Ascending aorta (tissue), 2 donors: Measurements from ENCODE around the gene YKT6. TPM values are rescaled to one million over a fixed set of nuclear protein-coding genes. Genes with fewer than 3 reads are reported as not detected.

ENCODE experiments used
- DNase-seq, 2 donors: peaks; one replicate each; pipeline ENCODE4 v3.0.0-alpha.2; 2019; ENCODE audit warnings: low spot score in 2 of 2
- H3K27ac ChIP-seq, 2 donors: fragments of 200-600 bp; sonication (generic); one replicate each; pipeline ENCODE4 v1.5.1; 2016 to 2017; ENCODE audit warnings: mild to moderate bottlenecking in 1 of 2
- H3K27me3 ChIP-seq: fragments of 200-600 bp; sonication (generic); one replicate; pipeline ENCODE4 v1.5.1; 2017
- H3K36me3 ChIP-seq, 2 donors: fragments of 200-600 bp; sonication (generic); one replicate each; pipeline ENCODE4 v1.5.1; 2016
- H3K4me1 ChIP-seq, 2 donors: fragments of 200-600 bp; sonication (generic); one replicate each; pipeline ENCODE4 v1.5.1; 2016 to 2017; ENCODE audit warnings: mild to moderate bottlenecking in 1 of 2
- H3K4me3 ChIP-seq, 2 donors: fragments of 200-600 bp; sonication (generic); one replicate each; pipeline ENCODE4 v1.5.1; 2016 to 2017; ENCODE audit warnings: mild to moderate bottlenecking in 1 of 2
- H3K9me3 ChIP-seq, 2 donors: fragments of 200-600 bp; sonication (generic); one replicate each; pipeline ENCODE4 v1.5.1; 2016
- intact Hi-C: fragments of 100-400 bp; cut with DNase I; formaldehyde crosslinking; loops from one replicate; pipeline ENCODE4 v1.15.1; 2023
- total RNA-seq: library from RNA; depleted of rRNA; stranded (reverse); fragments of >200 nt; gene quantifications from one replicate; pipeline ENCODE4 v1.1.0, GENCODE V29; 2016
- TF ChIP-seq, protein P1 (sequence below), 3 experiments: fragments of 200-600 bp in 2 of 3; fragments of 450-650 bp in 1 of 3; sonication (generic) in 2 of 3; IDR thresholded peaks; one replicate each; pipeline ENCODE4 v1.5.1; 2016 to 2019; ENCODE audit warnings: antibody characterized with exemption in 3 of 3, mild to moderate bottlenecking in 1 of 3, moderate library complexity in 1 of 3

The YKT6 gene
- total RNA-seq, 1 donor from 2014 or later, result 40.1 TPM

DNA sequence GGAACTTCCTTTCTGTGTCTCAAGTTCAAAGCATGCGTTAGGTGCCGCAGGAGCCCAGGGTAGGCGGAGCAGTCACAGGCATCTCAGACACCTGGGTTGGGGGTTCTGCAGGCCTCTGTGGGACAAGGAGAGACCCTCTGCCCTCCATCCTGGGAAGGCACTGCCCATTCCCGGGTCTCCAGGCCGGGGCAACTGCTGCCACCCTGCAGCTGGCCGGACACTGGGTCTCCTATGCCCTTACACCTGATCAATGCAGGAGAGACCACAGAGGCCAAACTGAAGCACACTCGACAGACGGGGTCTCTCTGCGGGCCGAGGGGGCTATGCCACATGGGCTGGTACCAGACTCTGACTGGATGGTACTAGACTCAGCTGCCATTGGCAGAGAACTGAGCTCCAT lies 36.9 kb downstream of the YKT6 start:
- DNase-seq, result no peak
- TF ChIP-seq, protein P1, sequence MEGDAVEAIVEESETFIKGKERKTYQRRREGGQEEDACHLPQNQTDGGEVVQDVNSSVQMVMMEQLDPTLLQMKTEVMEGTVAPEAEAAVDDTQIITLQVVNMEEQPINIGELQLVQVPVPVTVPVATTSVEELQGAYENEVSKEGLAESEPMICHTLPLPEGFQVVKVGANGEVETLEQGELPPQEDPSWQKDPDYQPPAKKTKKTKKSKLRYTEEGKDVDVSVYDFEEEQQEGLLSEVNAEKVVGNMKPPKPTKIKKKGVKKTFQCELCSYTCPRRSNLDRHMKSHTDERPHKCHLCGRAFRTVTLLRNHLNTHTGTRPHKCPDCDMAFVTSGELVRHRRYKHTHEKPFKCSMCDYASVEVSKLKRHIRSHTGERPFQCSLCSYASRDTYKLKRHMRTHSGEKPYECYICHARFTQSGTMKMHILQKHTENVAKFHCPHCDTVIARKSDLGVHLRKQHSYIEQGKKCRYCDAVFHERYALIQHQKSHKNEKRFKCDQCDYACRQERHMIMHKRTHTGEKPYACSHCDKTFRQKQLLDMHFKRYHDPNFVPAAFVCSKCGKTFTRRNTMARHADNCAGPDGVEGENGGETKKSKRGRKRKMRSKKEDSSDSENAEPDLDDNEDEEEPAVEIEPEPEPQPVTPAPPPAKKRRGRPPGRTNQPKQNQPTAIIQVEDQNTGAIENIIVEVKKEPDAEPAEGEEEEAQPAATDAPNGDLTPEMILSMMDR (IDR thresholded peaks at IDR 0.05), result no peak
- Histone ChIP-seq H3K4me1 (no peaks in the 10 kb centered on the region), H3K4me3 (no peak overlapping the region), H3K9me3 (no peaks in the 10 kb centered on the region), H3K36me3 (no peaks in the 10 kb centered on the region), H3K27me3 (no peaks in the 10 kb centered on the region), H3K27ac (no peak overlapping the region)
- intact Hi-C loops, result no loop called here

GRCh38 chr7:44238116-44238695 lies 37.4 kb downstream of the YKT6 start:
- intact Hi-C loops, result no loop called here

DNA sequence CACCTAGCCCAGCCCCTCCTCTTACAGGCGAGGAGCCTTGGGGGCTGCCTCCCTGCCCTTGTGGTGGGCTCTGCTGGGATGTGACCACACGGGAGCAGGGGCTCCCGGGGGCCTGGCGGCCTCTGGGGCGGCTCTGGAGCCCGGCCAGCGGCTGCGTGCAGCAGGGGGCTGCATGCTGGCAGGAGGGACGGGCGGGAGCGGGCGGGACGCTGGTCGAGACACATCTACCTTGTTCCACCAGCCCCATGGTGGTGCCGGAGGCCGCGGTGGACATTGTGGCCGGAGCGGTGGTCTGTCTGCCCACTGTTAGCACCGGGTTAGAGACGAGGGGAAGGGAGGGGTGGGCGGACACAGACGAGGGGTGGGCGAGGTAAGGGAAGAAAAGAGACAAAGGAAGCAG lies 38.6 kb downstream of the YKT6 start:
- intact Hi-C loops, result no loop called here
- H3K36me3 ChIP-seq, result no peaks in the 10 kb centered on the region
- TF ChIP-seq, protein P1 (IDR thresholded peaks at IDR 0.05), result no peak
- DNase-seq, result no peak
- H3K4me1 ChIP-seq, result no peaks in the 10 kb centered on the region
- H3K27ac ChIP-seq, result no peak overlapping the region
- no peak overlapping the region for H3K4me3 ChIP-seq
- no peaks in the 10 kb centered on the region for H3K27me3 ChIP-seq
- H3K9me3 ChIP-seq, result no peaks in the 10 kb centered on the region

More at GRCh38 chr7:44238116-44238695, 37.4 kb downstream of the YKT6 start:
- no peak overlapping the region for H3K4me3 ChIP-seq
- H3K27ac ChIP-seq, result no peak overlapping the region
- H3K9me3 ChIP-seq, result no peaks in the 10 kb centered on the region
- DNase-seq, result no peak
- H3K36me3 ChIP-seq, result no peaks in the 10 kb centered on the region
- TF ChIP-seq, protein P1 (IDR thresholded peaks at IDR 0.05), result no peak
- H3K27me3 ChIP-seq, result no peaks in the 10 kb centered on the region
- no peaks in the 10 kb centered on the region for H3K4me1 ChIP-seq

DNA sequence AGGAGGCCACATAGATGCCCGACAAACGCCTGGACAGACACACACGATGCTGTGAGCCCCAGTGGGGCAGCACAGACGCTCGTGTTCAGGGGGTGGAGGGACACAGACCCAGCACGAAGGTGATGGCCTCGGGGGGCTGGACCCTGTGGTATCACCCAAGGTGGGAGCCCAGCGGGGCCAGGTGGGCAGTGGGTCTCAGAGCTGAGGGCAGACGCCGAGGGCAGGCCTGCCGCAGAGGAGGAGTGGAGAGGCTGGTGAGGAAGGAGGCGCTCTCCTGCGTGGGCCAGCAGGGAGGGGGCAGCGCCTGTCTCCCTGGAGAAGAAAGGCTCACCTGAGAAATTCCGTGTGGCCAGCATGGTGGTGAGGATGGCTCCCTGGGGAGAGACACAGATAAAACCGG lies 39.6 kb downstream of the YKT6 start:
- DNase-seq, result no peak
- intact Hi-C loops, result loop anchor here (2.0 to 5.0 kb wide), 3 partner anchors 67 to 324 kb away; partner anchors contain the start of gene NUDCD3

GRCh38 chr7:44240983-44241510 lies 40.3 kb downstream of the YKT6 start:
- DNase-seq, result peak; percentile 35 to 87
- Histone ChIP-seq H3K9me3 (no peaks in the 10 kb centered on the region), H3K27me3 (no peaks in the 10 kb centered on the region), H3K4me3 (peak overlapping the region; percentile 11 to 38), H3K36me3 (no peaks in the 10 kb centered on the region), H3K27ac (no peak overlapping the region), H3K4me1 (no peaks in the 10 kb centered on the region)
- TF ChIP-seq, protein P1 (IDR thresholded peaks at IDR 0.05), result peak; percentile 71 to 83 (median 80)
- intact Hi-C loops, result loop anchor here (1.0 to 5.0 kb wide), 5 partner anchors 16 to 324 kb away; partner anchors contain the start of gene NUDCD3

More for the DNA sequence above, 39.6 kb downstream of the YKT6 start:
- H3K9me3 ChIP-seq, result no peaks in the 10 kb centered on the region
- H3K4me1 ChIP-seq, result no peaks in the 10 kb centered on the region
- TF ChIP-seq, protein P1 (IDR thresholded peaks at IDR 0.05), result no peak
- no peaks in the 10 kb centered on the region for H3K36me3 ChIP-seq
- H3K27ac ChIP-seq, result no peak overlapping the region
- no peaks in the 10 kb centered on the region for H3K27me3 ChIP-seq
- H3K4me3 ChIP-seq, result no peak overlapping the region
